CD8-positive, alpha-beta memory T cell (primary cell): Measurements from ENCODE around the gene PLIN3. TPM values are rescaled to one million over a fixed set of nuclear protein-coding genes. Genes with fewer than 3 reads are reported as not detected.
"Not testable (repeated sequence)": the region's sequence is repeated elsewhere in the genome, so short reads cannot be mapped to it uniquely, and the experiment has no call there.

Source experiments
- CTCF ChIA-PET: fragments of 350-600 bp; sonication (Branson Sonifier 250); formaldehyde crosslinking; loops from one replicate; lab custom pipeline; 2021; ENCODE audit warnings: antibody characterized with exemption; lab: Charles Lee
- POLR2A ChIA-PET: fragments of 350-600 bp; sonication (Branson Sonifier 250); formaldehyde crosslinking; loops from one replicate; lab custom pipeline; 2021; ENCODE audit warnings: antibody characterized with exemption; lab: Charles Lee
- DNase-seq, 5 donors: peaks; one replicate each; pipeline versions ENCODE4 v3.0.0 to v3.0.0-alpha.2; 2020 to 2022; ENCODE audit warnings: mixed read lengths in 1 of 5
- H3K27ac ChIP-seq: one replicate; pipeline ENCODE4 v1.7.0; 2013; ENCODE audit warnings: low read depth, mild to moderate bottlenecking, low read length, moderate library complexity
- H3K27me3 ChIP-seq: 2 replicates; pipeline ENCODE4 v1.7.0; 2013; ENCODE audit warnings: low read length, mild to moderate bottlenecking; ENCODE audit not compliant: insufficient read depth, poor library complexity, severe bottlenecking
- H3K36me3 ChIP-seq: 2 replicates; pipeline ENCODE4 v1.7.0; 2013; ENCODE audit warnings: mild to moderate bottlenecking, low read length, moderate library complexity; ENCODE audit not compliant: insufficient read depth
- H3K4me1 ChIP-seq: 2 replicates; pipeline ENCODE4 v1.7.0; 2013; ENCODE audit warnings: mild to moderate bottlenecking, low read length, moderate library complexity; ENCODE audit not compliant: insufficient read depth
- H3K4me3 ChIP-seq: 2 replicates; pipeline ENCODE4 v1.7.0; 2013; ENCODE audit warnings: mild to moderate bottlenecking, low read length
- H3K9me3 ChIP-seq: 2 replicates; pipeline ENCODE4 v1.7.0; 2013; ENCODE audit warnings: mild to moderate bottlenecking, low read length
- H3K27ac Mint-ChIP-seq, 8 donors: one replicate each; pipeline ENCODE4 v1.8.0; 2020 to 2021; ENCODE audit warnings: mixed read lengths in 8 of 8, mild to moderate bottlenecking in 6 of 8, inconsistent platforms in 3 of 8, moderate library complexity in 3 of 8
- H3K27me3 Mint-ChIP-seq, 2 donors: one replicate each; pipeline ENCODE4 v1.8.0; 2020 to 2021; ENCODE audit warnings: mixed read lengths in 2 of 2, mild to moderate bottlenecking in 1 of 2, moderate library complexity in 1 of 2
- H3K36me3 Mint-ChIP-seq, 3 donors: one replicate each; pipeline ENCODE4 v1.8.0; 2020 to 2021; ENCODE audit warnings: mixed read lengths in 3 of 3, inconsistent platforms in 1 of 3, mild to moderate bottlenecking in 1 of 3
- H3K4me1 Mint-ChIP-seq, 3 donors: one replicate each; pipeline ENCODE4 v1.8.0; 2020 to 2021; ENCODE audit warnings: mixed read lengths in 3 of 3, inconsistent platforms in 1 of 3, mild to moderate bottlenecking in 1 of 3
- H3K4me3 Mint-ChIP-seq, 7 donors: one replicate each; pipeline ENCODE4 v1.8.0; 2020 to 2021; ENCODE audit warnings: mixed read lengths in 7 of 7, mild to moderate bottlenecking in 6 of 7, moderate library complexity in 4 of 7, inconsistent platforms in 2 of 7
- H3K9me3 Mint-ChIP-seq, 5 donors: one replicate each; pipeline ENCODE4 v1.8.0; 2020 to 2022; ENCODE audit warnings: mixed read lengths in 5 of 5, mild to moderate bottlenecking in 3 of 5, moderate library complexity in 2 of 5, inconsistent platforms in 1 of 5
- polyA plus RNA-seq: library from polyadenylated mRNA; unstranded; fragments of 300-500 nt; fragmentation: Illumina TruSeq; gene quantifications from one replicate; pipeline ENCODE4 v1.2.3, GENCODE V29; 2021
- total RNA-seq, 2 experiments: library from RNA; stranded (reverse); gene quantifications; one replicate each; pipeline ENCODE4 v1.2.3, GENCODE V29; 2021

PLIN3 gene
- total and polyA plus RNA-seq, 3 experiments from 2014 or later = 12.3 to 21.6 (median 15.4) TPM

GRCh38 chr19:4887803-4888202 is 20.3 kb upstream of the PLIN3 start:
- H3K27ac Mint-ChIP-seq, H3K4me1 ChIP-seq, H3K27me3 Mint-ChIP-seq, H3K9me3 Mint-ChIP-seq, H3K27me3 ChIP-seq, CTCF ChIA-PET, DNase-seq, H3K4me1 Mint-ChIP-seq, H3K27ac ChIP-seq, H3K4me3 Mint-ChIP-seq, H3K4me3 ChIP-seq, H3K36me3 ChIP-seq, H3K9me3 ChIP-seq: not testable (repeated sequence)
- POLR2A ChIA-PET = interaction anchor here (0.7 kb wide), 1 partner anchor 23 kb away, joined by 4 read pairs; no protein-coding TSS in a partner anchor
- H3K36me3 Mint-ChIP-seq = peaks cover 0 to 16% (median 6%) of the 10 kb centered on the region in 3 donors

- H3K4me3 Mint-ChIP-seq, H3K4me1 ChIP-seq: not testable (repeated sequence)
Measured at GRCh38 chr19:4884993-4885392, 17.5 kb upstream of the PLIN3 start.

GRCh38 chr19:4882874-4883273 is 15.4 kb upstream of the PLIN3 start:
- H3K4me3 Mint-ChIP-seq, H3K27ac ChIP-seq, H3K27me3 ChIP-seq, H3K36me3 Mint-ChIP-seq, CTCF ChIA-PET, H3K27me3 Mint-ChIP-seq, H3K9me3 ChIP-seq, DNase-seq, H3K9me3 Mint-ChIP-seq, H3K4me3 ChIP-seq, H3K27ac Mint-ChIP-seq, H3K36me3 ChIP-seq, H3K4me1 ChIP-seq: not testable (repeated sequence)
- H3K4me1 Mint-ChIP-seq = peaks cover 0 to 10% (median 0%) of the 10 kb centered on the region in 3 donors
- POLR2A ChIA-PET = interaction anchor here (1.6 kb wide), 1 partner anchor 29 kb away, joined by 5 read pairs; no protein-coding TSS in a partner anchor

More at GRCh38 chr19:4884993-4885392, 17.5 kb upstream of the PLIN3 start:
- H3K27ac ChIP-seq, H3K9me3 Mint-ChIP-seq, H3K4me3 ChIP-seq, DNase-seq, H3K36me3 Mint-ChIP-seq, H3K27me3 ChIP-seq, POLR2A ChIA-PET, H3K9me3 ChIP-seq, H3K36me3 ChIP-seq, H3K27ac Mint-ChIP-seq, H3K27me3 Mint-ChIP-seq, CTCF ChIA-PET, H3K4me1 Mint-ChIP-seq: not testable (repeated sequence)

- Histone ChIP-seq H3K27me3 (no peaks in the 10 kb centered on the region), H3K4me1 (peaks cover 10% of the 10 kb centered on the region), H3K9me3 (no peaks in the 10 kb centered on the region), H3K27ac (no peak overlapping the region), H3K4me3 (no peak overlapping the region), H3K36me3 (no peaks in the 10 kb centered on the region)
- H3K9me3 Mint-ChIP-seq = no peaks in the 10 kb centered on the region
- no peak overlapping the region for H3K4me3 Mint-ChIP-seq
- ChIA-PET CTCF (interaction anchor here (1.1 to 1.6 kb wide), 2 partner anchors 12 to 69 kb away, joined by 3 to 4 read pairs; no protein-coding TSS in a partner anchor), POLR2A (interaction anchor here (1.0 kb wide), 1 partner anchor 16 kb away, joined by 3 read pairs; no protein-coding TSS in a partner anchor)
- H3K27ac Mint-ChIP-seq = peak overlapping the region in 1 of 8 donors; percentile 26
- no peaks in the 10 kb centered on the region for H3K36me3 Mint-ChIP-seq
- peaks cover 0 to 10% (median 0%) of the 10 kb centered on the region in 3 donors for H3K4me1 Mint-ChIP-seq
- no peaks in the 10 kb centered on the region for H3K27me3 Mint-ChIP-seq
- DNase-seq = no peak
Measured at GRCh38 chr19:4879041-4879440, 11.6 kb upstream of the PLIN3 start.

- H3K27me3 Mint-ChIP-seq = no peaks in the 10 kb centered on the region
- Histone ChIP-seq H3K27me3 (no peaks in the 10 kb centered on the region), H3K27ac (no peak overlapping the region), H3K9me3 (no peaks in the 10 kb centered on the region), H3K4me3 (no peak overlapping the region), H3K4me1 (peaks cover 10% of the 10 kb centered on the region), H3K36me3 (no peaks in the 10 kb centered on the region)
- peaks cover 0 to 8% (median 0%) of the 10 kb centered on the region in 3 donors for H3K4me1 Mint-ChIP-seq
- H3K4me3 Mint-ChIP-seq = no peak overlapping the region
- no peaks in the 10 kb centered on the region for H3K9me3 Mint-ChIP-seq
- H3K36me3 Mint-ChIP-seq = peaks cover 0 to 2% (median 0%) of the 10 kb centered on the region in 3 donors
- DNase-seq = peak in 1 of 5 donors; percentile 9
- ChIA-PET POLR2A (interaction anchor here (0.6 to 1.0 kb wide), 2 partner anchors 16 to 355 kb away, joined by 3 read pairs; no protein-coding TSS in a partner anchor), CTCF (interaction anchor here (1.1 kb wide), 1 partner anchor 69 kb away, joined by 4 read pairs; no protein-coding TSS in a partner anchor)
- peak overlapping the region in 1 of 8 donors; percentile 15 for H3K27ac Mint-ChIP-seq
Measured at GRCh38 chr19:4878491-4878968, 11.1 kb upstream of the PLIN3 start.

GRCh38 chr19:4877753-4878490 is 10.5 kb upstream of the PLIN3 start:
- Histone ChIP-seq H3K4me3 (no peak overlapping the region), H3K36me3 (no peaks in the 10 kb centered on the region), H3K9me3 (no peaks in the 10 kb centered on the region), H3K27me3 (no peaks in the 10 kb centered on the region), H3K4me1 (peaks cover 10% of the 10 kb centered on the region), H3K27ac (no peak overlapping the region)
- Mint-ChIP-seq H3K27me3 (no peaks in the 10 kb centered on the region), H3K9me3 (no peaks in the 10 kb centered on the region), H3K4me1 (peaks cover 0 to 7% (median 0%) of the 10 kb centered on the region in 3 donors), H3K36me3 (peaks cover 0 to 2% (median 0%) of the 10 kb centered on the region in 3 donors), H3K4me3 (no peak overlapping the region), H3K27ac (no peak overlapping the region)
- CTCF ChIA-PET = no interaction called here
- POLR2A ChIA-PET = interaction anchor here (0.6 to 1.0 kb wide), 2 partner anchors 17 to 355 kb away, joined by 3 read pairs; no protein-coding TSS in a partner anchor
- no peak for DNase-seq

- Histone ChIP-seq H3K4me3 (no peak overlapping the region), H3K27me3 (no peaks in the 10 kb centered on the region), H3K27ac (no peak overlapping the region), H3K9me3 (no peaks in the 10 kb centered on the region), H3K4me1 (peaks cover 9% of the 10 kb centered on the region), H3K36me3 (no peaks in the 10 kb centered on the region)
- no peak for DNase-seq
- Mint-ChIP-seq H3K36me3 (peaks cover 0 to 2% (median 0%) of the 10 kb centered on the region in 3 donors), H3K27ac (no peak overlapping the region), H3K9me3 (no peaks in the 10 kb centered on the region), H3K4me1 (peaks cover 4 to 8% (median 5%) of the 10 kb centered on the region in 3 donors), H3K4me3 (no peak overlapping the region), H3K27me3 (no peaks in the 10 kb centered on the region)
- POLR2A ChIA-PET = no interaction called here
- CTCF ChIA-PET = interaction anchor here (1.1 to 10.6 kb wide), 5 partner anchors 12 to 158 kb away, joined by 3 to 124 read pairs (median 11); no protein-coding TSS in a partner anchor
Measured at GRCh38 chr19:4873930-4874329, 6.5 kb upstream of the PLIN3 start.

- Histone ChIP-seq H3K27me3 (no peaks in the 10 kb centered on the region), H3K9me3 (no peaks in the 10 kb centered on the region), H3K36me3 (no peaks in the 10 kb centered on the region), H3K4me1 (peaks cover 4% of the 10 kb centered on the region), H3K4me3 (no peak overlapping the region), H3K27ac (no peak overlapping the region)
- Mint-ChIP-seq H3K27me3 (no peaks in the 10 kb centered on the region), H3K27ac (no peak overlapping the region), H3K36me3 (peaks cover 0 to 2% (median 0%) of the 10 kb centered on the region in 3 donors), H3K4me3 (no peak overlapping the region), H3K9me3 (no peaks in the 10 kb centered on the region), H3K4me1 (peaks cover 5 to 14% (median 8%) of the 10 kb centered on the region in 3 donors)
- no peak for DNase-seq
- POLR2A ChIA-PET = no interaction called here
- CTCF ChIA-PET = interaction anchor here (0.8 to 10.6 kb wide), 7 partner anchors 12 to 160 kb away, joined by 3 to 124 read pairs (median 5); partner anchors contain the start of gene KDM4B
Measured at GRCh38 chr19:4871711-4872110, 4.2 kb upstream of the PLIN3 start.
